Measurements from ENCODE around the gene EIF4G2. TPM values are rescaled to one million over a fixed set of nuclear protein-coding genes. Genes with fewer than 3 reads are reported as not detected.

The EIF4G2 gene
- polyA plus RNA-seq, 4 donors = 208 to 449 (median 245) TPM

- FAIRE-seq = no peak
- H3K27ac ChIP-seq (ENCODE audit: low read depth in 1 of 3, low read length in 2 of 3) = no peak overlapping the region
- peaks cover 0 to 6% (median 0%) of the 10 kb centered on the region in 3 donors for H3K4me1 ChIP-seq (ENCODE audit: control insufficient read depth in 3 of 3, insufficient read depth in 2 of 3, low read depth in 1 of 3, low read length in 2 of 3)
- no peaks in the 10 kb centered on the region for H3K9me3 ChIP-seq (ENCODE audit: control insufficient read depth in 2 of 2, insufficient read depth in 1 of 2, low read depth in 1 of 2, low read length in 1 of 2)
- WGBS, 3 donors = 74 to 92% (median 77%) methylated on average over 2 of the region's 2 CpGs
- no peak overlapping the region for H3K4me3 ChIP-seq (ENCODE audit: low read depth in 1 of 3, low read length in 3 of 3)
- no peak for DNase-seq
- peaks cover 0 to 2% (median 2%) of the 10 kb centered on the region in 3 donors for H3K36me3 ChIP-seq (ENCODE audit: control insufficient read depth in 3 of 3, insufficient read depth in 2 of 3, low read depth in 1 of 3, low read length in 3 of 3)
- H3K27me3 ChIP-seq (ENCODE audit: control insufficient read depth in 3 of 3, insufficient read depth in 3 of 3, low read length in 3 of 3) = no peaks in the 10 kb centered on the region
Measured at GRCh38 chr11:10749476-10749875, 59.2 kb downstream of the EIF4G2 start.

DNA sequence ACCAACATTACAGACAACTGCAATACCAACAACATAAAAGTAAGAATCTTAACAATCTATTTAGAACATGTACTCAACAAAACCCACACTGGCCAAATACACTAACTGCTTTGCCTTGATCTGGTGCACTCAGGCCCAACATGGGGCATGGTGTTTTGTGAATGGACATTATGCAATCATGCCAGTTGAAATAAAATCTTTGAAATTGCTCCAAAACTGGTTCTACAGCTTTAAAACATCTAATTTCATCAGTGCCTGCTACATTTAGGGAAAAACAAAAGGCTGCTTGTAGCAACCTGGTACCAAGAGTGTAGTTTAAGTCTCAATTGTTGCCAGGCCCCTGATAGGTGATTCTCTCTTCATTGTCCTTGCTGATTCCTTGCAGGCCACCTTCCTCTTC lies 61.0 kb downstream of the EIF4G2 start:
- Histone ChIP-seq H3K4me1 (ENCODE audit: control insufficient read depth in 3 of 3, insufficient read depth in 2 of 3, low read depth in 1 of 3, low read length in 2 of 3) (peaks cover 0 to 8% (median 6%) of the 10 kb centered on the region in 3 donors), H3K9me3 (ENCODE audit: control insufficient read depth in 2 of 2, insufficient read depth in 1 of 2, low read depth in 1 of 2, low read length in 1 of 2) (no peaks in the 10 kb centered on the region), H3K36me3 (ENCODE audit: control insufficient read depth in 3 of 3, insufficient read depth in 2 of 3, low read depth in 1 of 3, low read length in 3 of 3) (no peaks in the 10 kb centered on the region), H3K27ac (ENCODE audit: low read depth in 1 of 3, low read length in 2 of 3) (no peak overlapping the region), H3K27me3 (ENCODE audit: control insufficient read depth in 3 of 3, insufficient read depth in 3 of 3, low read length in 3 of 3) (no peaks in the 10 kb centered on the region), H3K4me3 (ENCODE audit: low read depth in 1 of 3, low read length in 3 of 3) (no peak overlapping the region)
- DNase-seq = no peak
- FAIRE-seq = no peak

Other genes with a start within 250 kb of the EIF4G2 start
- 100 to 1,000 TPM in 1 of 4 donors, 10 to 100 TPM in 1, 1 to 10 TPM in 2; 1.1 to 119 (median 16.4) TPM for gene LYVE1, start 240.3 kb downstream of the EIF4G2 start, polyA plus RNA-seq
- 1 to 10 TPM in 3 of 4 donors, under 1 TPM in 1; 0.45 to 9.0 (median 3.0) TPM for gene IRAG1, start 115.2 kb downstream of the EIF4G2 start, polyA plus RNA-seq
- 10 to 100 TPM; 14.1 to 44.7 (median 16.5) TPM for gene CTR9, start 57.7 kb downstream of the EIF4G2 start, polyA plus RNA-seq
- 10 to 100 TPM; 11.9 to 54.2 (median 17.1) TPM for gene ZBED5, start 49.1 kb upstream of the EIF4G2 start, polyA plus RNA-seq

Measured in small intestine (tissue), 7 donors.